ENCODE measurements around the gene SSRP1.

- TF ChIP-seq EZH2phosphoT487 (IDR thresholded peaks at IDR 0.05) = no peak
- no peak for TF ChIP-seq CTCF (IDR thresholded peaks at IDR 0.05)
- TF ChIP-seq EZH2 (IDR thresholded peaks at IDR 0.05) = no peak
Observed at GRCh38 chr11:57290288-57290687, 45.4 kb downstream of the SSRP1 start.
